GM23338 (cell line): ENCODE measurements around the gene ACTMAP.

ENCODE experiments used
- CREB1 ChIP-seq: fragments of 250-450 bp; sonication (Bioruptor Pico); IDR thresholded peaks from 2 replicates; pipeline ENCODE4 v1.5.0; 2020; ENCODE audit warnings: low read depth, mild to moderate bottlenecking, moderate library complexity
- CTCF ChIP-seq, 2 experiments: fragments of 200-600 bp in 1 of 2; sonication (generic) in 1 of 2; conservative IDR thresholded peaks; 2 replicates each; pipeline versions ENCODE4 v1.5.1 to v1.6.1; 2016 to 2017; ENCODE audit warnings: antibody characterized with exemption in 2 of 2, low read depth in 2 of 2, mild to moderate bottlenecking in 2 of 2, moderate library complexity in 1 of 2
- POLR2AphosphoS5 ChIP-seq: IDR thresholded peaks from 2 replicates; pipeline ENCODE4 v1.6.1; 2016; ENCODE audit warnings: antibody characterized with exemption, low read depth

GRCh38 chr19:40702337-40703012, 47.8 kb downstream of the ACTMAP start:
- TF ChIP-seq CTCF (conservative IDR thresholded peaks at IDR 0.05; ENCODE audit: low read depth in 2 of 2) (peak; percentile 52 to 81), POLR2AphosphoS5 (no peak), CREB1 (no peak; the same call in 1 of the 2 replicates)
